GM19372 (cell line): ENCODE results near the gene PRKCA.

ENCODE experiments used
- ATAC-seq: cut with Tn5 transposase; IDR thresholded peaks from one replicate; pipeline ENCODE4 v1.9.1; 2021; ENCODE audit warnings: mild to moderate bottlenecking, low read depth, moderate library complexity; ENCODE audit not compliant: unreplicated experiment

PRKCA gene

GRCh38 chr17:66805567-66805966, 503.2 kb downstream of the PRKCA start:
- ATAC-seq: no peak

DNA sequence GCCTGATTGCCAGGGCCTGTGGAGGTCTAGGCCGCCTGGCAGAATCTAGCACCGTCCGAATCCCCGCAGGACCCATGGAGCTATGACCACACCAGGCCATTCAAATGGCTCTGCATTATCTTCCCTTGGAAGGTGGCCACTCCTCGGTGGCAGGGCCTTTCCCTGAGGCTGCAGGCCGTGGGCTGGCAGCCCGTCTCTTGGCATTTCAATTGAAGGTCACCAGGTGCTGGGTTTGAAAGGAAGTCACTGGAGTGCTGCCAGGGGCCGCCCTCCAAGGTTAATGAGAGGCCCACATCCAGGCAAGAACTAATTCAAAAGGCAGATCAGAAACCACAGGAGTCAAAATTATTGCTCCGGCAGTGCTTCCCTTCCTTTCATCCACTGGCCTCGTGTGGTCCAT, 504.8 kb downstream of the PRKCA start:
- no peak for ATAC-seq

GRCh38 chr17:66809408-66809807, 507.0 kb downstream of the PRKCA start:
- ATAC-seq: no peak

- ATAC-seq: no peak
Observed at GRCh38 chr17:66810951-66811682, 508.7 kb downstream of the PRKCA start.

GRCh38 chr17:66811683-66812054, 509.3 kb downstream of the PRKCA start:
- ATAC-seq: no peak

DNA sequence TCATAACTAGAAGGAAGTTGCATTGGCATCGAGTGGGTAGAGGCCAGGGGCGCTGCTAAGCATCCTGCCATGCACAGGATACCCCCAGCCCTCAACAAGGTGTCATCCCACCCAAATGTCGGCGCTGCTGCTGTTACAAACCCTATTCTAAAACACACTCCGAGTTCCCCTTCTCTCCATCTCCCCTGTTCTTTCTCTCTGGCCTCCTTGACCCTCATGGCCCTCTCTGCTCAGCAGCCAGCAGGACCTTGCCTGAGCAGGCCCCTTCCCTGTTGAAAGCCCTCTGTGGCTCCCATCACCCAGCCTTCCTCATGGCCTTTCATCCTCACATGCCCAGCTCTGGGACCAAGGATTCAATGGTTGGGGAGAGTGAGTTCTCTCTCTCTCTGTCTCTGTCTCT, 510.2 kb downstream of the PRKCA start:
- no peak for ATAC-seq

DNA sequence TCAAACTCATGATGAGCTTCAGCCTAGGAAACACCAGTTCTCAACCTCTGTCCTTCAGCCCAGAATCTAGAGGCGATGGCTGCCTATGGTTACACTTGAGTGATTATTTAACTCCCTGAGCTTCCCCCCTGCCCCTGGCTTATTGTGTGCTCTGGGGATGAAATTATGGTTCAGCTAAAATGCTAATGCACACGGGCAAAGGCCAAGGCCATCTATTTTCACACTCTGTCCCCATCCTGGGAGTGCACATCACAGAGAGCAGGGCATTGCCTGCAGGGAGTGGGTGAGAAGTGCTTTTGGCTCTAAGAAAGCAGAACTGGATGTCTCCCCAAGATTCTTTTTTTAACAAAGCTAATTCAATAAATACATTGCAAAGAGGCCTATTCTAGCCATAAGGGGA, 510.9 kb downstream of the PRKCA start:
- ATAC-seq: no peak

DNA sequence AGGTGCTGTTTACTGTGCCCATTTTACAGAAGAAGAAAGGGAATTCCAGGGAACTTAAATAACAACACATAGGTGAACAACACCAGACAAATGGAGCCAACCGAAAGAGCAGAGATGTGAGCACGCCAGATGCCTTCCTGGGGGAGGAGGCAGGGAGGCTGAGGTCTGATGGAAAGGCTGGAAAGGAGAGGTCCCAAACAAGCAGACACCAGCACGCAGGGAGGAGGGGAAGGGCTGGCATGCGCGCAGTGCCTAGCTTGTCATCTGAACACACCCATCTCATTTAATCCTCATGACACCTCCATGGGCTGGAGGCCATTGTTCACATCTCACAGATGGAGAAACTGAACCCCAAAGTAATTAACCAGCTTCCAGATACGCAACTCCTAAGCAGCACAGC, 511.6 kb downstream of the PRKCA start:
- no peak for ATAC-seq

DNA sequence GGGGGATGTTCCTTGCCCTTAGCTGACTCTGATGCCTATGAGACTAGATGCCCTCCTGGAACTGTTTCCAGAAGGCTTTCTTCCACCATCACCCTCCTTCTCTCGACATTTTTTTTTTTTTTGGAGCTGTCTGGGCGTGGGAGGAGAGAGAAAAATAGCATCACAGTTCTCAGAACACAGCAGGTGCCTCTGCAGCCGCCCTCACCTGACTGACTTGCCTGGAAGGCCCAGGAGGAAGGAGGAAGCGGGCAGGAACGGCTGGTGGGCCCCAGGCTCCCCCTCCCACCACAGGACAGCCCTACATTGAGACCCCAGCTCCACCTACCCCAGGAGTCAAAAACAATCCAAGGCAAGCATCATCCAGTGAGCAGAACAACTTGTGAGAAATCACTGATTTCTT, 512.2 kb downstream of the PRKCA start:
- no peak for ATAC-seq

- ATAC-seq: no peak
Observed at GRCh38 chr17:66817750-66818149, 515.3 kb downstream of the PRKCA start.

DNA sequence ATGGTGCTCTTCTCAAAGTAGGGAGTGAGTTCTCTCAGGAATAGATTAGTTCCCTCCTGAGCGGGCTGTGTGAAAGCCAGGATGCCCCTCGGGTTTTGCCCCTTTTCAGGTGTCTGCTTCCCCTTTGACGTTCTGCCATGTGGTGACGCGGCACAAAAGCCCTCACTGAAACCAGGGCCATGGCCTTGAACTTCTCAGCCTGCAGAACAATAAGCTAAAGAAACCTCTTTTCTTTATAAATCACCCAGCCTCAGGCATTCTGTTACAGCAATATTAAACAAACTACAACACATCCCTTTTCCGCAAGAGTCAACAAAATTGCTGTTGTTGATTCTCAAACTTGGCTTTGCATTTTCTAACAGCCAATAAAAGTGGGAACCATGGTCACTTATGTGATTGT, 517.1 kb downstream of the PRKCA start:
- no peak for ATAC-seq

DNA sequence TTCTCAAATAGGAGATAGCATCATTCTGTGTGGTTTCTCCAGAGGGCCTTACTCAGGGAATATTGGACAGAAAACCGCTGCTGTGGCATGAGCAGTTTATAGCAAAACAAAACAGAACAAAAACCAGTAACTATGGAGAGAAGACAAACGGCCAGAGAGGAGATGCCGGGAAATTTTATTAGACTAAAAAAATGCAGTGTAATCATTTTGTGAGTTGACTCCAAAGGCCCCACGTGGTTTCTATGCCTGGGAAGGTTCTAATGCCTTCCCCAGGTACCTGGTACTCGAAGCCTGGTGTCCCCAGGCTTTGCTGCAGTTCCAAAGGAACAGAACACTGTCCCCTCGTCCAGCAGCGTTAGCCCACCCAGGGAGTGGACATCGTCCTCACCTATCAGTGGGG, 519.6 kb downstream of the PRKCA start:
- no peak for ATAC-seq

DNA sequence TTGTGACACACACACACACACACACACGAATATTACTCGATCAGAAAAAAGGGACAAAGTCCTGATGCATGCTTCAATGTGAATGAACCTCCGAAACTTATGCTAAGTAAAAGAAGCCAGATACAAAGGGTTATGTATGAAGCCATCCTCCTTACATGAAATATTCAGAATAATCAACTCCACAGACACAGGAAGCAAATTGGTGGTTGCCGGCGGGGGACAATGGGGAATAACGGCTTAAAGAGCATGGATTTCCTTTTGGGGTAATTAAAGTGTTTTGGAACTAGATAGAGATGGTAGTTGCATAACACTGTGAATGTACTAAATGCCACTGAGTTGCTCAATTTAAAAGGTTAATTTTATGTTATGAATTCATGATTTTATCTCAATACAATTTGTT, 524.4 kb downstream of the PRKCA start:
- no peak for ATAC-seq

- no peak for ATAC-seq
Observed at GRCh38 chr17:66829386-66829864, 527.0 kb downstream of the PRKCA start.

DNA sequence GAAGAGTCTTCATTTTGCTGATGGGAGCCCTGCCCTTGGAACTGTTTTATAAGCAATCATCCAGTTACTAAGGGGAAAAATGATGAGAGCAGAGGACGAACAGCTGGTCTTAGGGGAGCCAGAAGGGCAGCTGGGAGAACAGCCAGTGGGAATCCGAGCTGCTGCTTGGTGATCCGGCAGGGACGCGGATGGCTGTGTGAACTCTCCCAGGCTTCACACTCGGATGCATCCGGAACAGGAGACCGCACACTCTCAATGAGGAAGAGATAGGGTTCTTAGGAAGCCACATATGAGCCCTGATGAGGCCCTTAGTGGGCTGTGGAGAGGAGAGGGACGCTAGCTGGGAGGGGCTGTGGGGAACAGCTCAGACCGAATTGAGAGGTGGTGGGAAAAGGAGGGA, 527.5 kb downstream of the PRKCA start:
- ATAC-seq: no peak

- ATAC-seq: no peak
Observed at GRCh38 chr17:66830451-66830850, 528.0 kb downstream of the PRKCA start.

DNA sequence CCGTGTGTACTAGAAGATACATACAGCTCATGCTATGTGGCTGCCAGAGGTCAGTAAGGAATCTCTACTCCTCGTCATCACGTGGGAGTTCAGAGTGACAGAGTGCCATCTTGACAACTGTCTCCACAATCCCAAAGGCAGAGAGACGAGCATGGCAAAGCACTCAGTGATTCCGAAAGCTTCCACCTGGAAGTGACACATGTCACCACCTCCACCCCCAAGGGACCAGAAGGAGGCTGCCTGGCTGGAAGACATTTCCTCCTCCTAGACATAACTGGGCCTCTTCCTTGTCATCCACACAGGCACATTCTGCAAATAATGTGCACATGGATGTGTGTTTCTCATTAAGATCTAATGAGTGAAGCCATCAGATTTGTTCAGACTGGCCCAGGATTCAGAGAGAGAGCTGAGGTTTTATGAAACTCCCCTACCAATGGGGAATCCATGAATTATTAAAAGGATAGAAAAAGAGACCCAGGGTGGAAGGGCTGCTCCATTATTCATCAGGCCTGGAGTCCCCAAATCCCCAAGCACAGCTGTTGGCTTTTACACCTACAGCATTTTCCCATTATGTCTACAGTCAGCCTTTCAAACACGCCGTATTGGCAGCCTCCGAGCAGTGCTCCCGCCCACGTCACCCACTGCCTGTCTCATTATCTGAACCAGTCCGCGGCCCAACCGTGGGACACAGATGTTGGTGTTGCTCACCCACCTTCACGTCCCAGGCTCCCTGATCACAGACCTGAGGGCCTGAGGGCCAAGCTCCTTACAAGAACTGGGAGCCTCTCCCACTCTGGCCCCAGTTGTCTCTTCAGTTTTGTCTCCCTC, 529.2 kb downstream of the PRKCA start:
- ATAC-seq: no peak

DNA sequence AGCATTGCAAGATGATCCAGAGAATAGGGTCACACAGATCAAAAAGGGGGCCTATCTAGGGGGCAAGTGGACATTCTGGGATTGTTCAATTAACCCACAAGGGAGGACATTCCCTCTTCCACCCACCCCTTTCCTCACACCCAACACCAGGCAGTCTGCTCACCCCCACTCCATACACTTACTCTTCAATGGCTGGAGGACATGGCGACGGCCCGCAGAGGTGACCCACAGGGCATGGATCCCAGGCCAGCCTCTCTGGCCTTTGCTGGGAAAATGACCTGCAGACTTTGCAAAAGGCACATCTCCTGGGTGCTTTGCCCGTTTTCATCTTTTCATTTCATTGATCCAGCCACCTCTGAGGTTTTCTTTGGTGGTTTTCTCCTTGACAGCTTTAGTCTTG, 530.8 kb downstream of the PRKCA start:
- no peak for ATAC-seq

GRCh38 chr17:66834426-66834918, 532.1 kb downstream of the PRKCA start:
- no peak for ATAC-seq

GRCh38 chr17:66834919-66835454, 532.6 kb downstream of the PRKCA start, which contains the start of gene CACNG5:
Gene CACNG5 (plus strand): TSS chr17:66835117. CDS start chr17:66877333, 42,216 bp downstream.
- no peak for ATAC-seq

GRCh38 chr17:66835476-66835875, 533.1 kb downstream of the PRKCA start:
- no peak for ATAC-seq
